ENCODE results near the gene LKAAEAR1. TPM values are rescaled to one million over a fixed set of nuclear protein-coding genes. Genes with fewer than 3 reads are reported as not detected.

Gene LKAAEAR1
- total and polyA plus RNA-seq, 2 of the 13 experiments (the other 11 are each of a cell fraction or from before 2014, with no cell fraction given) = not detected

GRCh38 chr20:64052987-64053840 is 31.0 kb downstream of the LKAAEAR1 start (continued):
- no peak for TF ChIP-seq ZNF574 (CRISPR knock-in tag; IDR thresholded peaks at IDR 0.05)
- 0 out of 2 replicates have a peak, but pooled peaks have one; percentile 55 for TF ChIP-seq ZNF274 (CRISPR knock-in tag; IDR thresholded peaks at IDR 0.05)
- no peak for TF ChIP-seq ZSCAN31 (CRISPR knock-in tag; IDR thresholded peaks at IDR 0.05; ENCODE audit: low read depth)
- TF ChIP-seq ATF1 (CRISPR knock-in tag; IDR thresholded peaks at IDR 0.05) = no peak
- 0 out of 2 replicates have a peak, but pooled peaks have one; percentile 48 for TF ChIP-seq ZNF318 (CRISPR knock-in tag; IDR thresholded peaks at IDR 0.05)
- TF ChIP-seq ZNF350 (CRISPR knock-in tag; IDR thresholded peaks at IDR 0.05; ENCODE audit: borderline replicate concordance, low read depth) = peak; percentile 26; the same call in 1 of the 2 replicates
- no peak; the same call in 1 of the 2 replicates for TF ChIP-seq ZNF775 (CRISPR knock-in tag; IDR thresholded peaks at IDR 0.05; ENCODE audit: borderline replicate concordance)
- no peak for TF ChIP-seq SP1 (IDR thresholded peaks at IDR 0.05)
- no peak; the same call in 1 of the 2 replicates for TF ChIP-seq SP1 (CRISPR knock-in tag; IDR thresholded peaks at IDR 0.05)
- TF ChIP-seq ZMYM3 (CRISPR knock-in tag; IDR thresholded peaks at IDR 0.05) = peak; percentile 61; the same call in 1 of the 2 replicates
- no peak; the same call in 1 of the 2 replicates for TF ChIP-seq AHR (CRISPR knock-in tag; IDR thresholded peaks at IDR 0.05)
- peak; percentile 64 for TF ChIP-seq ELF3 (CRISPR knock-in tag; IDR thresholded peaks at IDR 0.05)

All from HepG2 (cell line).